DND-41 (cell line): ENCODE data around the gene PRR7.

Source experiments
- CTCF ChIP-seq: IDR thresholded peaks from 2 replicates; pipeline ENCODE4 v1.5.1; 2012; ENCODE audit warnings: borderline replicate concordance, low read length, moderate library complexity, mild to moderate bottlenecking; ENCODE audit not compliant: poor library complexity, severe bottlenecking; ENCODE audit errors: extremely low read depth
- EZH2 ChIP-seq: IDR thresholded peaks from 3 replicates; pipeline ENCODE4 v1.6.1; 2012; ENCODE audit warnings: borderline replicate concordance, low read depth, mild to moderate bottlenecking, moderate library complexity, low read length, inconsistent platforms; ENCODE audit not compliant: severe bottlenecking

GRCh38 chr5:177429248-177430040 lies 17.2 kb upstream of the PRR7 start:
- TF ChIP-seq CTCF (no peak), EZH2 (no peak)
